Central memory CD8-positive, alpha-beta T cell (primary cell): ENCODE results near the gene PPP1R14D.
A peak's percentile ranks its signal among the peaks of the same experiment; 100 is the strongest.

ENCODE experiments used
- ATAC-seq: fragments of 150-1000 bp; cut with Tn5 transposase; replicated peaks from 2 replicates; pipeline ENCODE4 v1.10.0; 2022; ENCODE audit warnings: mild to moderate bottlenecking, moderate FRiP score, moderate number of reproducible peaks; ENCODE audit not compliant: poor library complexity, severe bottlenecking; ENCODE audit errors: extremely low read depth
- DNase-seq, 2 donors: peaks; one replicate each; pipeline ENCODE4 v3.0.0; 2021; ENCODE audit warnings: low spot score in 2 of 2
- H3K27ac Mint-ChIP-seq: one replicate; pipeline ENCODE4 v1.8.0; 2022; ENCODE audit warnings: low read depth, mild to moderate bottlenecking, moderate library complexity, mixed read lengths
- H3K27me3 Mint-ChIP-seq: one replicate; pipeline ENCODE4 v1.8.0; 2022; ENCODE audit warnings: mixed read lengths
- H3K36me3 Mint-ChIP-seq: one replicate; pipeline ENCODE4 v1.8.0; 2022; ENCODE audit warnings: mild to moderate bottlenecking, moderate library complexity, mixed read lengths; ENCODE audit not compliant: insufficient read depth
- H3K4me1 Mint-ChIP-seq: one replicate; pipeline ENCODE4 v1.8.0; 2022; ENCODE audit warnings: mixed read lengths
- H3K4me3 Mint-ChIP-seq: one replicate; pipeline ENCODE4 v1.8.0; 2022; ENCODE audit warnings: mild to moderate bottlenecking, moderate library complexity, mixed read lengths
- H3K9me3 Mint-ChIP-seq: one replicate; pipeline ENCODE4 v1.8.0; 2022; ENCODE audit warnings: mixed read lengths

PPP1R14D gene

GRCh38 chr15:40803688-40804087, 24.8 kb downstream of the PPP1R14D start:
- ATAC-seq (no peak), DNase-seq (no peak)
- Mint-ChIP-seq H3K4me3 (no peak overlapping the region), H3K27ac (no peak overlapping the region), H3K4me1 (peaks cover 37% of the 10 kb centered on the region), H3K36me3 (peaks cover 15% of the 10 kb centered on the region), H3K27me3 (no peaks in the 10 kb centered on the region), H3K9me3 (no peaks in the 10 kb centered on the region)

GRCh38 chr15:40803076-40803475, 25.4 kb downstream of the PPP1R14D start:
- Mint-ChIP-seq H3K27me3 (no peaks in the 10 kb centered on the region), H3K9me3 (no peaks in the 10 kb centered on the region)
- no peak for ATAC-seq

GRCh38 chr15:40799523-40799922, 29.0 kb downstream of the PPP1R14D start:
- Mint-ChIP-seq H3K4me1 (peaks cover 35% of the 10 kb centered on the region), H3K4me3 (no peak overlapping the region), H3K27me3 (no peaks in the 10 kb centered on the region), H3K9me3 (no peaks in the 10 kb centered on the region), H3K27ac (no peak overlapping the region), H3K36me3 (peaks cover 20% of the 10 kb centered on the region)
- no peak for ATAC-seq
- DNase-seq: no peak

More at GRCh38 chr15:40803076-40803475, 25.4 kb downstream of the PPP1R14D start:
- no peak for DNase-seq
- H3K27ac Mint-ChIP-seq: no peak overlapping the region
- H3K36me3 Mint-ChIP-seq: peaks cover 19% of the 10 kb centered on the region
- no peak overlapping the region for H3K4me3 Mint-ChIP-seq
- peaks cover 39% of the 10 kb centered on the region for H3K4me1 Mint-ChIP-seq

- peaks cover 38% of the 10 kb centered on the region for H3K4me1 Mint-ChIP-seq
- no peak for DNase-seq
- H3K36me3 Mint-ChIP-seq: peaks cover 21% of the 10 kb centered on the region
- no peak overlapping the region for H3K4me3 Mint-ChIP-seq
- peak overlapping the region; percentile 6 for H3K27ac Mint-ChIP-seq
- no peaks in the 10 kb centered on the region for H3K9me3 Mint-ChIP-seq
- ATAC-seq: no peak
- no peaks in the 10 kb centered on the region for H3K27me3 Mint-ChIP-seq
Observed at GRCh38 chr15:40796512-40796911, 32.0 kb downstream of the PPP1R14D start.

GRCh38 chr15:40796041-40796440, 32.5 kb downstream of the PPP1R14D start:
- peak overlapping the region; percentile 6 for H3K27ac Mint-ChIP-seq
- peaks cover 35% of the 10 kb centered on the region for H3K4me1 Mint-ChIP-seq
- peaks cover 19% of the 10 kb centered on the region for H3K36me3 Mint-ChIP-seq
- H3K27me3 Mint-ChIP-seq: no peaks in the 10 kb centered on the region
- ATAC-seq: no peak
- no peaks in the 10 kb centered on the region for H3K9me3 Mint-ChIP-seq
- no peak for DNase-seq
- H3K4me3 Mint-ChIP-seq: no peak overlapping the region

- Mint-ChIP-seq H3K4me1 (peaks cover 31% of the 10 kb centered on the region), H3K36me3 (peaks cover 10% of the 10 kb centered on the region), H3K4me3 (no peak overlapping the region), H3K9me3 (no peaks in the 10 kb centered on the region), H3K27me3 (no peaks in the 10 kb centered on the region), H3K27ac (no peak overlapping the region)
- no peak for ATAC-seq
- DNase-seq: no peak
Observed at GRCh38 chr15:40793216-40793989, 35.1 kb downstream of the PPP1R14D start.

- Mint-ChIP-seq H3K27me3 (no peaks in the 10 kb centered on the region), H3K4me1 (peaks cover 31% of the 10 kb centered on the region), H3K9me3 (no peaks in the 10 kb centered on the region), H3K36me3 (peaks cover 8% of the 10 kb centered on the region), H3K4me3 (no peak overlapping the region), H3K27ac (no peak overlapping the region)
- ATAC-seq: no peak
- DNase-seq: no peak
Observed at GRCh38 chr15:40792394-40792793, 36.1 kb downstream of the PPP1R14D start.

- no peak for DNase-seq
- no peak overlapping the region for H3K4me3 Mint-ChIP-seq
Observed at GRCh38 chr15:40790718-40791117, 37.8 kb downstream of the PPP1R14D start.

GRCh38 chr15:40789999-40790398, 38.5 kb downstream of the PPP1R14D start:
- DNase-seq (no peak), ATAC-seq (no peak)
- Mint-ChIP-seq H3K27ac (no peak overlapping the region), H3K4me3 (no peak overlapping the region), H3K27me3 (no peaks in the 10 kb centered on the region), H3K9me3 (no peaks in the 10 kb centered on the region), H3K36me3 (peaks cover 8% of the 10 kb centered on the region), H3K4me1 (peaks cover 32% of the 10 kb centered on the region)

More at GRCh38 chr15:40790718-40791117, 37.8 kb downstream of the PPP1R14D start:
- no peak for ATAC-seq
- Mint-ChIP-seq H3K9me3 (no peaks in the 10 kb centered on the region), H3K27ac (no peak overlapping the region), H3K36me3 (peaks cover 8% of the 10 kb centered on the region), H3K4me1 (peaks cover 32% of the 10 kb centered on the region), H3K27me3 (no peaks in the 10 kb centered on the region)

GRCh38 chr15:40789119-40789518, 39.4 kb downstream of the PPP1R14D start:
- peaks cover 32% of the 10 kb centered on the region for H3K4me1 Mint-ChIP-seq
- peak overlapping the region; percentile 36 for H3K27ac Mint-ChIP-seq
- no peaks in the 10 kb centered on the region for H3K9me3 Mint-ChIP-seq
- no peak overlapping the region for H3K4me3 Mint-ChIP-seq
- peaks cover 8% of the 10 kb centered on the region for H3K36me3 Mint-ChIP-seq
- ATAC-seq: no peak
- H3K27me3 Mint-ChIP-seq: no peaks in the 10 kb centered on the region
- no peak for DNase-seq

- Mint-ChIP-seq H3K9me3 (no peaks in the 10 kb centered on the region), H3K27ac (no peak overlapping the region), H3K36me3 (peaks cover 10% of the 10 kb centered on the region), H3K4me3 (no peak overlapping the region), H3K4me1 (peaks cover 23% of the 10 kb centered on the region), H3K27me3 (no peaks in the 10 kb centered on the region)
- ATAC-seq (no peak), DNase-seq (no peak)
Observed at GRCh38 chr15:40787991-40788390, 40.5 kb downstream of the PPP1R14D start.

- Mint-ChIP-seq H3K36me3 (peaks cover 8% of the 10 kb centered on the region), H3K4me1 (peaks cover 25% of the 10 kb centered on the region), H3K9me3 (no peaks in the 10 kb centered on the region), H3K27me3 (no peaks in the 10 kb centered on the region), H3K27ac (no peak overlapping the region), H3K4me3 (no peak overlapping the region)
- DNase-seq (peak in 1 of 2 donors; percentile 32), ATAC-seq (peak; percentile 85)
Observed at GRCh38 chr15:40787344-40787841, 41.1 kb downstream of the PPP1R14D start.

- H3K27ac Mint-ChIP-seq: no peak overlapping the region
- H3K4me1 Mint-ChIP-seq: peaks cover 27% of the 10 kb centered on the region
- peaks cover 6% of the 10 kb centered on the region for H3K36me3 Mint-ChIP-seq
- no peak overlapping the region for H3K4me3 Mint-ChIP-seq
- H3K27me3 Mint-ChIP-seq: no peaks in the 10 kb centered on the region
- ATAC-seq: no peak
- no peaks in the 10 kb centered on the region for H3K9me3 Mint-ChIP-seq
- DNase-seq: no peak
Observed at GRCh38 chr15:40785814-40786213, 42.7 kb downstream of the PPP1R14D start.
